H1 (cell line): Measurements from ENCODE around the gene ATP8B3.

Source experiments
- CTCF ChIP-seq, 3 experiments: IDR thresholded peaks; 1 replicate in 2 of 3; 2 replicates in 1 of 3; pipeline versions ENCODE4 v1.5.1 to v1.6.1; 2011; ENCODE audit warnings: low read length in 3 of 3, mild to moderate bottlenecking in 3 of 3, inconsistent platforms in 2 of 3, low read depth in 1 of 3, moderate library complexity in 1 of 3; ENCODE audit not compliant: insufficient read depth in 1 of 3; ENCODE audit errors: control extremely low read depth in 1 of 3
- EZH2 ChIP-seq: fragments of 200-600 bp; sonication (generic); IDR thresholded peaks from 2 replicates; pipeline ENCODE4 v1.7.1; 2012; ENCODE audit warnings: low read depth, mild to moderate bottlenecking, moderate library complexity, low read length, inconsistent platforms; ENCODE audit not compliant: severe bottlenecking
- FOSL1 ChIP-seq: IDR thresholded peaks from 2 replicates; pipeline ENCODE4 v1.6.1; 2011; ENCODE audit warnings: mild to moderate bottlenecking, low read depth, low read length, moderate library complexity; ENCODE audit not compliant: insufficient read depth
- GABPA ChIP-seq: IDR thresholded peaks from 2 replicates; pipeline ENCODE4 v1.6.1; 2011; ENCODE audit warnings: mild to moderate bottlenecking, low read length, moderate library complexity, borderline replicate concordance; ENCODE audit not compliant: insufficient read depth
- POLR2A ChIP-seq, 2 experiments: IDR thresholded peaks; 1 replicate in 1 of 2; 2 replicates in 1 of 2; pipeline ENCODE4 v1.6.1; 2011; ENCODE audit warnings: low read depth in 2 of 2, low read length in 2 of 2, mild to moderate bottlenecking in 2 of 2; ENCODE audit errors: control extremely low read depth in 1 of 2
- SP1 ChIP-seq: IDR thresholded peaks from 2 replicates; pipeline ENCODE4 v1.6.1; 2011; ENCODE audit warnings: low read depth, low read length
- SP2 ChIP-seq: IDR thresholded peaks from 2 replicates; pipeline ENCODE4 v1.6.1; 2012; ENCODE audit warnings: mild to moderate bottlenecking, low read length, inconsistent platforms
- TEAD4 ChIP-seq: IDR thresholded peaks from 2 replicates; pipeline ENCODE4 v1.6.1; 2012; ENCODE audit warnings: low read depth, low read length, inconsistent platforms, mixed read lengths

GRCh38 chr19:1785310-1785709, 26.8 kb downstream of the ATP8B3 start:
- no peak for TF ChIP-seq POLR2A (IDR thresholded peaks at IDR 0.05; ENCODE audit: control extremely low read depth in 1 of 2, low read depth in 2 of 2, low read length in 2 of 2)
- no peak for TF ChIP-seq SP1
- no peak for TF ChIP-seq GABPA
- TF ChIP-seq CTCF (IDR thresholded peaks at IDR 0.05; ENCODE audit: control extremely low read depth in 1 of 3, insufficient read depth in 1 of 3, low read depth in 1 of 3, low read length in 3 of 3) = no peak
- TF ChIP-seq TEAD4 = no peak
- TF ChIP-seq SP2 = no peak
- TF ChIP-seq EZH2 = no peak
- TF ChIP-seq FOSL1 = no peak
